ENCODE measurements around the gene PPP4R2.
A peak's percentile ranks its signal among the peaks of the same experiment; 100 is the strongest.

- TF ChIP-seq CTCF (IDR thresholded peaks at IDR 0.05 in 2 of 3, conservative IDR thresholded peaks at IDR 0.05 in 1 of 3; ENCODE audit: control insufficient read depth in 2 of 3, extremely low read depth in 1 of 3, insufficient read depth in 1 of 3, low read depth in 3 of 3, low read length in 3 of 3) (no peak), TCF12 (IDR thresholded peaks at IDR 0.05; ENCODE audit: low read depth, low read length) (0 out of 2 replicates have a peak, but pooled peaks have one; percentile 17), SUZ12 (IDR thresholded peaks at IDR 0.05; ENCODE audit: unreplicated experiment) (no peak), HDAC6 (IDR thresholded peaks at IDR 0.05; ENCODE audit: unreplicated experiment) (peak; percentile 25), REST (IDR thresholded peaks at IDR 0.05; ENCODE audit: low read depth, low read length) (no peak), CHD4 (IDR thresholded peaks at IDR 0.05) (no peak), MYC (IDR thresholded peaks at IDR 0.05; ENCODE audit: insufficient read depth, insufficient read length, insufficient replicate concordance, low read length, severe bottlenecking) (peak; percentile 28)
- TF ChIP-seq, protein P1, sequence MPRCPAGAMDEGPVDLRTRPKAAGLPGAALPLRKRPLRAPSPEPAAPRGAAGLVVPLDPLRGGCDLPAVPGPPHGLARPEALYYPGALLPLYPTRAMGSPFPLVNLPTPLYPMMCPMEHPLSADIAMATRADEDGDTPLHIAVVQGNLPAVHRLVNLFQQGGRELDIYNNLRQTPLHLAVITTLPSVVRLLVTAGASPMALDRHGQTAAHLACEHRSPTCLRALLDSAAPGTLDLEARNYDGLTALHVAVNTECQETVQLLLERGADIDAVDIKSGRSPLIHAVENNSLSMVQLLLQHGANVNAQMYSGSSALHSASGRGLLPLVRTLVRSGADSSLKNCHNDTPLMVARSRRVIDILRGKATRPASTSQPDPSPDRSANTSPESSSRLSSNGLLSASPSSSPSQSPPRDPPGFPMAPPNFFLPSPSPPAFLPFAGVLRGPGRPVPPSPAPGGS (IDR thresholded peaks at IDR 0.05; ENCODE audit: borderline replicate concordance, insufficient read depth, low read depth, low read length, poor library complexity, severe bottlenecking), result no peak
These were observed at the start of gene PPP4R2 for GRCh38 chr3:72996473-72997333.
